ENCODE data around the gene CST5.

- TF ChIP-seq CTCF (IDR thresholded peaks at IDR 0.05), result no peak
- TF ChIP-seq EZH2phosphoT487 (IDR thresholded peaks at IDR 0.05), result no peak
These were observed 23.3 kb downstream of the CST5 start for GRCh38 chr20:23856226-23856625.

Measured in neural progenitor cell (in vitro differentiated cells).